Measurements from ENCODE around the gene BTBD3.

Gene BTBD3

DNA sequence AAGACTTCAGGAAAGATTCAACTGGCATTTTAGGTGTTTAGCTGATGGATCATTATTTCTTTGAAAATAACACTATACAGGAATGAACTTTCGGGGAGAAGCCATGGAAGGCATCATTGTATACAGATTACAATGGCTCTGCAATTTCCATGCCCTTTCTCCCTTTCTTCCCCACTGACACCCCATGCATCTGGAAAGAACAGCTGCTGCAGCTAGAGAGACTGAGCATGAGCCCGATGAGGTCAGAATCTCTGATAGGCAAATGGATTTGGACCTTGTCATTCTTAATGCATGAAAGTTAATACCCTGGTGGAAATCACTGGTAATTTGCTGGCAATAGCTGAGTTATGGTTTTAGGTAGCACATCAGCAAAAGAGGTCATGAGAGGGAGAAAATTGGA is 54.8 kb downstream of the BTBD3 start:
- DNase-seq = no peak
